ENCODE measurements around the gene ZBTB7C.

DNA sequence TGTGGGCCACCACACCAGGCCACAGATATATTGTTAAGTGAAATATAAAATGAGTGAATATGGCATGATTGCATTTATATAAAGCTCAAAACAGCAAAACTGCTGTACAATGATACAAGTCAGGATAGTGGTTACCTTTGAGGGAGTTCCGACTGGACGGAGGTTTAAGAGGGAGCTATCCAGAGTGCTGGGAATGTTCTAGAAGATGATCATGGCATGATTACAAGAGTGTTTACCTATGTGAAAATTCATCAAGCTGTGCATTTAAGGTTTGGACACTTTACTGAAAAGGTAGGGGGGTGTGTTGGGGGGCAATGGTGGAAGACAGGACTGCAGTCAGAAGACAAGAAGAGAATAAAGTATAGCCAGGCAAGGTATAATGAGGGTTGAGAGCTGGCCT, 201.4 kb downstream of the ZBTB7C start:
- TF ChIP-seq MAZ (IDR thresholded peaks at IDR 0.05; ENCODE audit: borderline replicate concordance, low read depth, low read length): no peak
- TF ChIP-seq CTCF (conservative IDR thresholded peaks at IDR 0.05; ENCODE audit: low read depth, low read length): no peak
- TF ChIP-seq, protein P1, sequence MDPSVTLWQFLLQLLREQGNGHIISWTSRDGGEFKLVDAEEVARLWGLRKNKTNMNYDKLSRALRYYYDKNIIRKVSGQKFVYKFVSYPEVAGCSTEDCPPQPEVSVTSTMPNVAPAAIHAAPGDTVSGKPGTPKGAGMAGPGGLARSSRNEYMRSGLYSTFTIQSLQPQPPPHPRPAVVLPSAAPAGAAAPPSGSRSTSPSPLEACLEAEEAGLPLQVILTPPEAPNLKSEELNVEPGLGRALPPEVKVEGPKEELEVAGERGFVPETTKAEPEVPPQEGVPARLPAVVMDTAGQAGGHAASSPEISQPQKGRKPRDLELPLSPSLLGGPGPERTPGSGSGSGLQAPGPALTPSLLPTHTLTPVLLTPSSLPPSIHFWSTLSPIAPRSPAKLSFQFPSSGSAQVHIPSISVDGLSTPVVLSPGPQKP (IDR thresholded peaks at IDR 0.05; ENCODE audit: borderline replicate concordance, low read depth, low read length): no peak
- TF ChIP-seq POLR2A (IDR thresholded peaks at IDR 0.05; ENCODE audit: low read depth, low read length): no peak
- no peak for TF ChIP-seq RAD21 (IDR thresholded peaks at IDR 0.05; ENCODE audit: low read length)
